NCI-H345 treated with DMSO at 0.1 percent for 48 hours (cell line): ENCODE measurements around the gene ADD3.
A peak's percentile ranks its signal among the peaks of the same experiment; 100 is the strongest.

Source experiments
- DNase-seq: peaks from one replicate; lab custom pipeline; 2025; ENCODE audit not compliant: unreplicated experiment; lab: John Stamatoyannopoulos, UW

ADD3 gene

DNA sequence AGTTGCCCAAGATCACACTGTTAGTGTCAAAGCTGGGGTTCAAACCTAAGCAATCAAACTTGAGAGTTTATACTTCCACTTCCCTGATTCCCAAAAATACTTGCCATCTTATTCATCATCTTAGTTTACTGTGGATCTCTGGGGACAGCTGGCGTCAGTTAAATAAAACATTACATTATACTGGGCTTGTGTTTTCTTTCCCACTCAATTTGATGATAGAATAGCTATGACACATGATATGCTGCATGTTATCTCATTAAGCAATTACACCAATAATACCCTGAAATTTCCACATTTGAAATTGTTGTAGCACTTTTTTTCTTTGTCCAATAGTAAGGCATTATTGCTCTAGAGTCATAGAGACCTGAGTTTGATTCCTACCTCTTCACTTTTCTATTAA is 136.7 kb downstream of the ADD3 start:
- DNase-seq = no peak

DNA sequence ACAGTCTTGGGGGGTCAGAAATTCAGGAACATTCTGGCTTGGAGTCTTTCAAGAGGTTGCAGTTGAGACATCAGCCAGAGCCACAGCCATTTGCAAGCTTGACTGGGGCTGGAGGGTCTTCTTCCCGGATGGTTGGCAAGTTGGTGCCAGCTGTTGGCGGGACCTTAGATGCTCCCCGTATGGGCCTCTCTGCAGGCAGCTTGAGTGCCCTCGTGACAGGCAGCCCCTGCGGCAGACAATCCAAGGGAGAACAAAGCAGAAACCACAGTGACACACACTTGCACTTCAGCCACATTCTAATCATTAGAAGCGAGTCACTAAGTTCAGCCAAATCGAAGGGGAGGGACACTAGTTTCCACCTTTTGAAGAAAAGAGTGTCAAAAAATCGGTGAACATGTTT is 140.2 kb downstream of the ADD3 start:
- no peak for DNase-seq

DNA sequence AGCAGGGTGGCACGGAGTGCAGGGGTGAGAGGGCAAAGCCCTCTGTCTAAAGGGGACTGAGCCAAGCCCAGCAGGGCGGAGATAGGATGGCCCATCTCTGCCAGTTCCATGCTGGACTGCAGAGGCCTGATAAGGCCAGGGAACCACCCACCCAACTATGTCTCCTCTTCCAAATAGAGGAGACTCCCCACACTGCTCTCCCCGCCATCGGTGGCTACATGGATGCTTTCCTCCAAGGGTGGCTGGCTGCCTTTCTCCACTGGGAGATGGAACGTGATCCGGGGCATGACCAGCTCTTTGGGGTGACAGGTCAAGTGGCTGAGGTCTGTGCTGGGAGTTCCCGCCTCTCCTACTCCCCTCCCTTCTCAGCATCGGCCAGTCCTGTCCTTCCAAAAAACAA is 141.5 kb downstream of the ADD3 start:
- DNase-seq = no peak

DNA sequence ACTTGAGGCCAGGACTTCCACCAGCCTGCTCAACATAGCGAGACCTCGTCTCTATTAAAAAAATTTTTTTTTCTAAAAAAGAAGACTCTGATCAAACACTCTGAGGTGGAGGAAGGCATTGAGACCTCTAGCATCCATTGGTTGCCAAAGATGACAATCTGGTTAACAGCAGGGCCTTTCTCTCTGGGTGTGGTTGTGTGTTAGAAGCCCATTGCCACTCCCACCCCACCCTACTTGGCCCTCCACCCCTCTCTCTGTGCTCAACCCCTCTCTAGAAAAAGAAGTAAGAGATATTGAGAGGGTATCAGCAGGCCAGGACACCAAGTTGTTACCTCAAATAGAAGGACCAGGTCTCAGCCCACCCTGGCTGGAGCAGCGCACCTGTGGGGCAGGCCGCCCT is 142.3 kb downstream of the ADD3 start:
- no peak for DNase-seq

DNA sequence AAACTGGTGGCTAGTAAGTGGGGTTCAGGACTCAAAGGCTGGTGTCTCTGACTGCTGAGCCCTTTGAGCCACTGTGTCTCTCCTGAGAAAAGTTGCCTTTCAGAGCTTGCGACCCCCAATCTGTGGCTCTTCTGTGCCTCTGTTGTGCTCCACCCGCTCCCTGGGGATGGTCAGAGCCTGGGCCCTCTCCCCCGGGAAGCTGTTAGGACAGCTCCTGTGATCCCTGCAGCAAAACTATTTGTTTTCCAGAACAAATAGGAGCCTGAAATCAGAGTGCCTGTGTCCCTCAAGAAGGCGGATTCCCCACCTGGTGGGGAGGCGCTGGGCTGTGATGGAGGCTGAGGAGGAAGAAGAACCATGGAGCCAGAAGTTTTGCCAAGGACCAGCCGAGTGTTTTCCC is 143.2 kb downstream of the ADD3 start:
- DNase-seq = no peak

DNA sequence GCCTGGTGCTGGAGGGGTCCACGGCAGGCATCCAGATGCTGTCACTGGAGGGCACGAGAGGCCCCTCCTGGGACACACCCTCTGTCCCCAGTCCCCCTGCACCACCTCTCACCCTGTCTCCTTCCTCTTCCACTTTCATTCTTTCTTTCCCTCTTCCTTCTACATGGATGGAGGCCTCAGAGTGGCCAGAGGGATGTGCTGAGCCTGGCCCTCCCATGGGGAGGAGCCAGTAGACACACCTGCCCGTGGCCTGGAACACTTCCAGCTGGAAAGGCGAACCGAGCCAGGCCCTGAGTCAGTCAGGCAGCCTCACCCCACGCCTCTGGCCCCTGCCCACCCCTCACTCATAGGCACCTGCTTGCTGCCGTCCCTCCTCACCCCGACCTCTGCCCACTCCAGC is 143.7 kb downstream of the ADD3 start:
- no peak for DNase-seq

DNA sequence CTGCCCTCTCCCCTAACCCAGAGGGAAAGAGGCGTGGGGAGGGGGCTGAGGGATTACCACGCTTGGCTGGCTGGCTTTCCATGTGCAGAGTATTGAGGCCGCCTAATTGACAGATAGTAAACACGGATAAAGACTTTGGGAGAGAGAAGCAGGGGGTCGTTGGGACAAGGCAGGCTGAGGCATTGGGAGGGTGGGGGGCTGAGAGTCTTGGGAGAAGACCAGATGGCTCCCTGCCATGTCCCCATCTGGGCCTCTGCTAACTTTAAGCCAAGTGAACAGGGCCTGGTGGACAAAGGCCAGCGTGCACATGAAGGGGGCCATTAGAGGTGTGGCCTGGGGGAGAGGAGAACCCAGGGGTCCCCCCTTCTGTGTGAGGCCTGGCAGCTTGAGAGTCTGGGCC is 144.2 kb downstream of the ADD3 start:
- no peak for DNase-seq

DNA sequence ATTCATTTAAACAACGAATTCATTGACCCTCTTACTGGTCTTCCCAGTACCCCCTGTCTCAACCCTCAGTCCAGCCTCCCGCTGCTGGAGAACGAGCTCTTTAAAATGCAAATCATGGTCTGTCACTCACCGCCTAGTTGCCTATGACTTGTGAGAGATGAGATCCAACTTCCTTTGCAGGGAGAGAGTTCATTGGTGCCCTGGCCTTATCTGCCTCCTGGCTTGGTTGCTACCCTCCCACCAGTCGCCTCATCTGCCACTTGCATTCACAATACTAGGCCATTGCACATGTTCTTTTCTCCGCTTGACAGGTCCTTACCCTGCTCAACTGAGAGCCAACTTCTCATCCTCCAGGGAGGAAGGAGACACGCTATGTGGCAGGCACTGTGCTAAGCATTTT is 145.6 kb downstream of the ADD3 start:
- DNase-seq = no peak

DNA sequence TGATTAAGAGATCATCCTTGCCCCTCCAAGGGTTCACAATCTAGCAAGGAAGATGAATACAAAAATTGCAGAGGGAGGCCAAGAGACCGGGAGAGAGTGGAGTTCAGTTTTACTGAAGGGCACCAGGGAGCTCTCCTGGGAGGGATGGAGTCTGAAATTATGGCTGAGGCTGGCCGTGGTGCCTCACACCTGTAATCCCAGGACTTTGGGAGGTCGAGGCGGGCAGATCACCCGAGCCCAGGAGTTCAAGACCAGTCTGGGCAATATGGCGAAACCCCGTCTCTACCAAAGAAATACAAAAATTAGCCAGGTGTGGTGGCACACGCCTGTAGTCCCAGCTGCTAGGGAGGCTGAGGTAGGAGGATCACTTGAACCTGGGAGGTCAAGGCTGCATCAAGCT is 148.3 kb downstream of the ADD3 start:
- DNase-seq = no peak

DNA sequence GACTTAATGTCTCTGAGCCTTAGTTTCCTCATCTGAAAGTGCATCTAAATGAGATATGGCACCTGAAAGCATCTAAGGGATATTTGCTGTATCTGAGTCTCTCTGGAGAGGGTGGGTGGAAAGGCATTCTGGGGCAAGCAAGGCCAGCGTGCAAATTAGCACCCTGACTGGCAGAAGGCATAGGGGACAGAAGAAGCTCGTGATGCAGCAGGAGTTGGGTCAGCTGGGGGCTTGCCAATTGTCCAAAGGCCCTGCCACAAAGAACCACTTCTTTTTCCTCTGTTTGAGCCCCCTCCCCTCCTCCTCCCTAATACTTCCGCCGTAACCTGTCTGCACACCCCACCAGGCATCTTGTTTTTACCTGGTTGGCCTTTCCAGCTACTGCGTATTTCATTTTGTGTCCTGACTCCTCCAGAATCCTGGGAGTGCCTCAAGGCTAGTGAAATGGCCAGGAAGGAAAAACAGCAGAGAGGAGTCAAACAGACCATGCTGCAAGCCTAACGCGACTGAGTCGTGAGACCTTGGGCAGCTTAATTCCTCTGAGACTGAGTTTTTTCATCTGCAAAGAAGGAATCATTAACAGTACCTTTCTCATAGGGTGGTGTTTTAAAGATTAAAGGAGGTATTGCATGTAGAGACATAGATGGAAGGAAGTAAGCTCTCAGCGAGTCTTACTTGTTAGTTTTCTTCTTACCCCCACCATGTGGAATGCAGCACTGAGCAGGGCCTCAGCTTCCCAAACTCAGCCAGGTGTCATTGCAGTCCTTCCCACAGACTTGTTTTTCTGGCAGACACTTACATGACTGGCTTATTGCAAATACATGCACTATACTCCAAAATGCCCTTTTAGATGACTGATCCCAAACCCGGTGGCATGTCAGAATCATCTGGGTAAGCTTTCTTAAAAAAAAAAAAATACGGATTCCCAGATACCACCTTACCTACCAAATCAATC is 150.5 kb downstream of the ADD3 start:
- DNase-seq = no peak

DNA sequence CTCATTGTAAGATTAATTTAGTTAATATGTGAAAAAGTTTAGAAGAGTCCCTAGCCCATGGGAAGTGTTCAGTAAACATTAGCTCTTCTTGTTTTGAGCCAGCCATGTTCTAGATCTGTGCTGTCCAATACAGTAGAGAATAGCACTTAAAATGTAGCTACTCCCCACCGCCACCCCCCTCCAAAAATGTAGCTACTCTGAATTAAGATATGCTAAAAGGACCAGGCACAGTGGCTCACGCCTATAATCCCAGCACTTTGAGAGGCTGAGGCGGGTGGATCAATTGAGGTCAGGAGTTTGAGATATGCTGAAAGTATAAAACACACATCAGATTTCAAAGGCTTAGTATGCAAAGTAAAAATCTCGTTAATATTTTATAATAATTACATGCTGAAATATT is 152.3 kb downstream of the ADD3 start:
- DNase-seq = no peak

DNA sequence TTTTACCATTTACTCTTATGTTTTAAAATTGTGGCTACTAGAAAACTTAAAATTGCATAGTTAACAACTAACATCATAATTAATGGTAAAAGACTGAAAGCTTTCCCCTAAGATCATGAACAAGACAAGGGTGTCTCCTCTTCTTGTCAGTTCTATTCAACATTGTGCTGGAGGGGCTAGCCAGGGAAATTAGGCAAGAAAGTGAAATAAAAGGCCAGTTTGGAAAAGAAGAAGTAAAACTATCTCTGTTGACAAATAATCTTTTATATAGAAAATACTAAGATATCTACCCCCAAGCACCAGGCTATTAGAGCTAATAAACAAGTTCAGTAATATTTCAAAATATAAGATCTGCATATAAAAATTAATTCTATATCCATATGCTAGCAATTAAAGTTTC is 152.7 kb downstream of the ADD3 start:
- DNase-seq = no peak

DNA sequence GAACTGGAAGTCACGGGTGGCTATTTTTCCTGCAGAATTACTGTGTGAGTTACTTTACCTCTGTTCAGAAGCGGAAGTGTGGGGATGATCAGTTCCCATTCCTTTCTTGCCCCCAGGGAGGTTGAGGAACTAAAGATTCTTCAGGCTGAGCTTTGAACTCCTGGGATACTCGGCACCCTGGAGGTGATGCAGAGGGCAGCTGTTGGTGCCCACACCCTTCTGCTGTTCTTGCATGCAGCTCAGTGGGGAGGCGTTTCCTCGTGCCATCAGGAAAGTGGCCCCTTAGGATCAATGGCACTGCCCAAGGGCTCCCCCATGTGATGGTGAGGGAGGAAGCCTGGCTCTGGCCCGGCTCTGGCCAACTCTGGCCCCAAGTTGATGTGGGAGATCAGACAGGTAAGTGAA is 155.0 kb downstream of the ADD3 start:
- DNase-seq = no peak

DNA sequence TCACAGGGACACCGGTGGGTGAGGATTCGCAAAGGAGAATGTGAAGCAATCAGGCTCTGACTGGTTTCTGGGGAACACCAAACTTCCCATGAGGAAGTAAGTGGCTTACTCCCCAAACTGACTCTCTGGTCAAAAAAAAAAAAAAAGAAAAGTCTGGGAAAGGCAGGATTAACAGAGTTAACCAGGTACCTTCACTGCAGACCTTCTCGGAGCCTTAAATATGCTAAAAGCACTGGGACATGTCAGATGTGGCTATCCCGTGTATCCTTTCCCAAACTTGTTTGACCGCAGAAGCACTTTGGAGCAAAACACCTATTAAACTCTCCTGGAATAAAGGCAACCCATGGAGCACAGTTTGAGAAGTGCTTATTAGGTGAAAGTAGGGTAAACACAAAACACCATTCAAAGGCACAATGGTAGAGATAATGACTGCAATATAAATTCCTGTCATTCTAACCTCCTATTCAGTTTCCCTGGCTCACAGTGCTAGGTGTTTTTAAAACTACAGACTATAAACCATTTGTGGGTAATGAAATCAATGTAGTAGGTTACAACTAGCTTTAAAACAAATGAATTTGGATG is 155.5 kb downstream of the ADD3 start:
- peak; percentile 30 for DNase-seq

DNA sequence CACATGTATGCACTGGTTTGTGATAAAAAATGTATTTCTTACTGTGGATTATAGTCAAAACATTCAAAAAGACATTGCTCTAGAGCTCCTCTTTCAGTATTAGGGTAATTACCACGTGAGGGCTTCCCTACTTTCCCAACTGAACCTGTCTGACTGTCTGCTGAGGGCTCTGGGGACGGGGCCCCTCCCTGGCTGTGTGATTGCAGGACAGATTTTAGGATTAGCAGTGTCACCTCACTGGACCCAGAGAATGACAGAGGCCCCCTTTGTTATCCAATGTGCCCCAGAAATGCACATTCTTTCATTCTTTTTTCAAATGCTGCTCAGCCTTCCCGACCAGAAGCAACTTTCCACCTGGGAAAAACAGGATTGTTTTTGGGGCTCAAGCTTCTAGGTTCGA is 156.1 kb downstream of the ADD3 start:
- DNase-seq = no peak

DNA sequence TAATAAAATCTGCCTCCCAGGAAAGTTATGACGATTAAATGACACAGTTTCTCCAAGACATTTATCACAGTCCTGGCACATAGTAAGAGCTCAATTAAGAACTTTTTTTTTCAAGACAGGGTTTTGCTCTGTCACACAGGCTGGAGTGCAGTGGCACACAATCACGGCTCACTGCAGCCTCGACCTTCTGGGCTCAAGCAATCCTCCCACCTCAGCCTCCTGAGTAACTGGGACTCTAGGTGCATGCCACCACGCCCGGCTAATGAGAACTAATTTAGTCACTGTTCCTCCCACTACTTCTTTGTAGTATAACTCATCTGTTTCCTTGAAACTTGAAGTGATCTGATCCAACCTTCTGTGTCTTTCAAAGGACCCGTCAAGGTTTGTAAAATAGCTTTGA is 157.5 kb downstream of the ADD3 start:
- DNase-seq = no peak

DNA sequence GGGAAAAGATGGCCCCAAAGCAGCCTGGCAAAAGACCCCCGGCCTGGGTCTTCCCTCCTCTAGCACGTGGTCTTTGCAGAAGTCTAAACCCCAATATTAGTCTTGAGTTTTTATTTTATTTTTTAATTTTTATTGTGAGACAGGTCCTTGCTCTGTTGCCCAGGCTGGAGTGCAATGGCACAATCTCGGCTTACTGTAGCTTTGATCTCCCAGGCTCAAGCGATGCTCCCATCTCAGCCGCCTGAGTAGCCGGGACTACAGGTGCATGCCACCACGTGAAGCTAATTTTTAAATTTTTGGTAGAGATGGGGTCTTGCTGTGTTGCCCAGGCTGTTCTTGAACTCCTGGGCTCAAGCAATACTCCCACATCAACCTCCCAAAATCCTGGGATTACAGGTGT is 159.4 kb downstream of the ADD3 start:
- no peak for DNase-seq

DNA sequence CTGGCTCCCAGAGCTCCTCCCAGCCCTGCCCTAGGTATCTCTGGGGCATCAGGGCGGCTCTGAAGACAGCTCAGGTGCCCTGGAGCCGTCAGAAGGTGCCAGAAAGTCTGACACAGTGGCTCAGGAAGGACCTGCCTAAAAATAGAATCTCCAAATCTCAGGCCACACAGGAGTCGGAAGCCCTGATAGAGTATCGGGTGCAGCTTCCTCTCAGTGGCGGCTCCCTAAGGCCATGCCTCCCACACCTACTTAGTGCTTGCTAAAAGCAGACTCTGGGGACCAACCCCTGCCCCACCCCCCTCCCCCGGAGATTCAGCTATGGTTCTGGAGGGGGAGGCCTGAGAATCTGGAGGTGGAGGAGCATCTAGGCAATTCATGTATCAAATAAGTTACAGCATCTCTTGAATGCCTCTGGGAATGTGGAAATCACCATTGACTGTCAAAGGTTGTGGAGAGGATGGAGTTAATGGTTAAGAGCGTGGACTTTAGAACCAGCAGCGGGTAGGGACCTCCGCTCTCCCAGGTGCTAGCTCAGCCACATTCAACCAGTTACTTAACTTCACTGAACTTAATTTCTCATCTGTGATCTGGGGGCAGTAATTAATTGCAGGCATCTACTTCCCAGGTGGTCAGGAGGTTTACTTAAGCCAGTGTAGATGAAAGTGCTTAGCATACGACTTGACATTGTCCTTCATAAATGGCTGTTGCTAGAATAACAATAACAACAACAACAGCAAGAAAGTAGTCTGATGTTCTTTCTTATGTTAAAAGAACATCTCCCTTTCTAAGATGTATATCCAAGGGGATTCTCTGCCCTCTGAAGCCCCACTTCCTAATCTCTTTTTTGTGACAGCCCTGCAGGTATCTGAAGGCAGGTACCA is 161.1 kb downstream of the ADD3 start:
- DNase-seq = no peak

DNA sequence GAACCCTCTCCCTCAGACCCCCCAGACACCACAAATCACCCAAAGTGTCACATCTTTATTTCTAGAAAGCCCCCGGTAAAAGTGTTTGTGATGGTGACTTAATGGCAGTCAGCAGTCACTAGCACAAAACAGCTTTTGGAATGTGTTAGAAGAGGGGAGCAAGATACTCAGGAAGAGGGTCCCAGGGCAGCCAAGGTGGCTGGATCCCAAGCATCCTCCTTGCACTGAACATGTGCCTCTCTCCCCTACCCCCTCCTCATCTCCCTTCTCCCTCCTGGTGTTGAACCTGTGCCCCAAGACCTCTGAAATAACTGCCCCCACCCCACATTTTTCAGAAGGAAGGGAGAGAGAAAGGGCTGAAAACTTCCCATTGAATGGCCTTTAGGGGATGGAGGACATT is 161.8 kb downstream of the ADD3 start:
- no peak for DNase-seq

DNA sequence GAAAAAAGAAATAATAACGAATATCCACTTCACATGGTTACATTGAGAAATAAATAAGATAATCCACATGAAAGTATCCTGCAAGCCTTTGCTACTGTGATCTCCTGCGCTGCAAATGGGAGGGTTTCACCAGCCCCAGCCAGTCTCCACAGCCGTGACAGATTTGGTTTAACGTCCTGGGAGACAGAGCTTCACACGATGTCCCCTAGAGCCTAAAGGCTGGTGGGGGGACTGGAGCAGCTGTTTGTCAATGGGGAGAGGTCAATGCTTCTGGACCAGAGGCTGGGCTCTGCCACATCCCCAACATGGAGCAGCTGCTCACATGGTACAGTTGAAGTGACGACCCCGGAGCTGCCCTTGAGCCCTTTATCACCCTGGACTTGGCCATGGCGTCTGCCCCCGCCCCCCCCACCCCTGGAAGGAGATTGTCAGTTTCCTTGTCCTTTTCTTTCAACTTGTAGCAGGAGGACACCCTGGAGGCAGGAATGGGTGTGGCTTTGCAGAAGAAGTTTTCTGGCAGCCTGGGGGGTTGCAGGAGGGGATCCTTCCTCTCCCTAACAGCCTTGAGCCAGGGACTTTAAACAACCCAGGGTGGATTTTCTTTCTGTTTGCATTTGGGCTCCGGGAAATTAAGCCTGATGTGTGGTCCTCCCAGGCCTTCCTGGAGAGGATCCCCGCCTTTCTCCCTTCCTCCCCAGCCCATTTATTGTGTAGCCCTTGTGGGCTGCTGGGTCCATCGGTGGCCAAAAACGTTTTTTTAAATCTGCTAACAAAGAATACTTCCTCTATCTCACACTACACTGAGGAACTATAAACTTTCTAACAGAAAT is 162.6 kb downstream of the ADD3 start:
- no peak for DNase-seq

DNA sequence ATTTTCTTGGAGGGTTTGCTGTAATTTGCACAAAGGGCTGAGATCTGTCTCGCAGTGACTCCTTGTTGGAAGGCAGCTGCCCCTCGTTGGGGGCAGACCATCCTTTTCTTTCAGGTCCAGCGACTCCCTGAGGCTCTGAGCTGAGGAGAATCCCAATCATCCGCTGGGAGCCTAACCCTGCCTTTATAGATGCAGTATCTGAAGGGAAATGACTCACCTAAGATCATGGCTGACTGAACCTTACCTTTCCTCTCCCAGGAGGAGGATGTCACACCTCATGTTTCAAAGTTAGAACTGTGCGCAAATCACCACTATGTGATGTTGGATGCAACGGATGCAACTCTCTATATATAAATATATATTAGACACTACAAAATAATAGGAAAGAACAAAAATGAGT is 163.2 kb downstream of the ADD3 start:
- DNase-seq = no peak
